ENCODE data around the gene CNN2. TPM values are rescaled to one million over a fixed set of nuclear protein-coding genes. Genes with fewer than 3 reads are reported as not detected.

The CNN2 gene
- total and polyA plus RNA-seq, 2 of the 13 experiments (the other 11 are each of a cell fraction or from before 2014, with no cell fraction given): 63.6 to 70.0 TPM

DNA sequence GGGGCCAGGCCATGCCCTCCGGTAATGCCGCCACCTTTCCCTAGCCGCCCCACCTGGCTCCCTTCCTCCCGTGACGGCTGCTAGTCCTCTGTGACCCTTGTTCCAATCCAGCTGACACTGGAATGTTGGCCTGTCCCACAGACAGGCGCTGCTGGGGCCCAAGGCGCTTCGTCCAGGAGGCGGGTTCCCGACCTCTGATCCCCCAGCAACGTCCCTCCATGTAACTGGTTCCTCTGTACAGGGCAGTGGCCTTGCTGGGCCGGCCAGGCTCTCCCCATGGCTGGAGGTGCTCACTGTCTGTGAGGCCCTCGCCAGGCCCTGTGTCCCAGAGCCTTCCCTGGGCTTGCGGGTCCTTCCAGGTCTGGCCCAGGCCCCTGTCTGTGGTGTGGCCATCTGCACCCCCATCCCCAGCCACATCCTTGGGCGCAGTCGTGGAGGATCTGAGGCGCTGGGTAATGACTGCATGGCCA, 33.0 kb upstream of the CNN2 start (continued):
- no peak for TF ChIP-seq ZNF572 (CRISPR knock-in tag; IDR thresholded peaks at IDR 0.05)
- TF ChIP-seq STAT5B (CRISPR knock-in tag; IDR thresholded peaks at IDR 0.05): no peak
- no peak for TF ChIP-seq SOX6 (IDR thresholded peaks at IDR 0.05)
- TF ChIP-seq SOX6 (CRISPR knock-in tag; IDR thresholded peaks at IDR 0.05): peak; percentile 67
- TF ChIP-seq, protein P1, sequence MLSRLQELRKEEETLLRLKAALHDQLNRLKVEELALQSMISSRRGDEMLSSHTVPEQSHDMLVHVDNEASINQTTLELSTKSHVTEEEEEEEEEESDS (CRISPR knock-in tag; IDR thresholded peaks at IDR 0.05; ENCODE audit: borderline replicate concordance): no peak
- no peak; the same call in 1 of the 2 replicates for TF ChIP-seq ZNF274 (CRISPR knock-in tag; IDR thresholded peaks at IDR 0.05)
- TF ChIP-seq THYN1 (CRISPR knock-in tag; IDR thresholded peaks at IDR 0.05; ENCODE audit: borderline replicate concordance, low read depth): no peak
- TF ChIP-seq GABPB1 (CRISPR knock-in tag; IDR thresholded peaks at IDR 0.05): peak; percentile 47; the same call in 1 of the 2 replicates
- TF ChIP-seq ZNF670 (CRISPR knock-in tag; IDR thresholded peaks at IDR 0.05; ENCODE audit: borderline replicate concordance): no peak
- TF ChIP-seq ZNF7 (CRISPR knock-in tag; IDR thresholded peaks at IDR 0.05): no peak
- no peak for TF ChIP-seq RARG (CRISPR knock-in tag; IDR thresholded peaks at IDR 0.05; ENCODE audit: low read depth)
- peak; percentile 91 for TF ChIP-seq HDAC2 (CRISPR knock-in tag; IDR thresholded peaks at IDR 0.05)
- peak; percentile 68 for TF ChIP-seq GATAD2A (CRISPR knock-in tag; IDR thresholded peaks at IDR 0.05)
- no peak for TF ChIP-seq SIX1 (CRISPR knock-in tag; IDR thresholded peaks at IDR 0.05; ENCODE audit: borderline replicate concordance)
- peak; percentile 22; the same call in 1 of the 2 replicates for TF ChIP-seq ERF (CRISPR knock-in tag; IDR thresholded peaks at IDR 0.05)
- TF ChIP-seq, protein P2, sequence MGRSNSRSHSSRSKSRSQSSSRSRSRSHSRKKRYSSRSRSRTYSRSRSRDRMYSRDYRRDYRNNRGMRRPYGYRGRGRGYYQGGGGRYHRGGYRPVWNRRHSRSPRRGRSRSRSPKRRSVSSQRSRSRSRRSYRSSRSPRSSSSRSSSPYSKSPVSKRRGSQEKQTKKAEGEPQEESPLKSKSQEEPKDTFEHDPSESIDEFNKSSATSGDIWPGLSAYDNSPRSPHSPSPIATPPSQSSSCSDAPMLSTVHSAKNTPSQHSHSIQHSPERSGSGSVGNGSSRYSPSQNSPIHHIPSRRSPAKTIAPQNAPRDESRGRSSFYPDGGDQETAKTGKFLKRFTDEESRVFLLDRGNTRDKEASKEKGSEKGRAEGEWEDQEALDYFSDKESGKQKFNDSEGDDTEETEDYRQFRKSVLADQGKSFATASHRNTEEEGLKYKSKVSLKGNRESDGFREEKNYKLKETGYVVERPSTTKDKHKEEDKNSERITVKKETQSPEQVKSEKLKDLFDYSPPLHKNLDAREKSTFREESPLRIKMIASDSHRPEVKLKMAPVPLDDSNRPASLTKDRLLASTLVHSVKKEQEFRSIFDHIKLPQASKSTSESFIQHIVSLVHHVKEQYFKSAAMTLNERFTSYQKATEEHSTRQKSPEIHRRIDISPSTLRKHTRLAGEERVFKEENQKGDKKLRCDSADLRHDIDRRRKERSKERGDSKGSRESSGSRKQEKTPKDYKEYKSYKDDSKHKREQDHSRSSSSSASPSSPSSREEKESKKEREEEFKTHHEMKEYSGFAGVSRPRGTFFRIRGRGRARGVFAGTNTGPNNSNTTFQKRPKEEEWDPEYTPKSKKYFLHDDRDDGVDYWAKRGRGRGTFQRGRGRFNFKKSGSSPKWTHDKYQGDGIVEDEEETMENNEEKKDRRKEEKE (IDR thresholded peaks at IDR 0.05): no peak
- TF ChIP-seq ZNF468 (CRISPR knock-in tag; IDR thresholded peaks at IDR 0.05): no peak
- no peak for TF ChIP-seq AGO2 (optimal IDR thresholded peaks at IDR 0.05; ENCODE audit: low read depth, low read length)
- no peak for TF ChIP-seq ATF7 (IDR thresholded peaks at IDR 0.05)
- TF ChIP-seq ATF7 (CRISPR knock-in tag; IDR thresholded peaks at IDR 0.05): no peak; the same call in 1 of the 2 replicates
- TF ChIP-seq ZNF709 (CRISPR knock-in tag; IDR thresholded peaks at IDR 0.05): no peak
- TF ChIP-seq, protein P3, sequence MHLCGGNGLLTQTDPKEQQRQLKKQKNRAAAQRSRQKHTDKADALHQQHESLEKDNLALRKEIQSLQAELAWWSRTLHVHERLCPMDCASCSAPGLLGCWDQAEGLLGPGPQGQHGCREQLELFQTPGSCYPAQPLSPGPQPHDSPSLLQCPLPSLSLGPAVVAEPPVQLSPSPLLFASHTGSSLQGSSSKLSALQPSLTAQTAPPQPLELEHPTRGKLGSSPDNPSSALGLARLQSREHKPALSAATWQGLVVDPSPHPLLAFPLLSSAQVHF (CRISPR knock-in tag; IDR thresholded peaks at IDR 0.05): no peak
- TF ChIP-seq DR1 (CRISPR knock-in tag; IDR thresholded peaks at IDR 0.05): peak; percentile 69; the same call in 1 of the 2 replicates
- TF ChIP-seq CSRNP2 (CRISPR knock-in tag; conservative IDR thresholded peaks at IDR 0.05; ENCODE audit: low read depth): no peak
- no peak for TF ChIP-seq ZNF761 (CRISPR knock-in tag; conservative IDR thresholded peaks at IDR 0.05)
- TF ChIP-seq, protein P4, sequence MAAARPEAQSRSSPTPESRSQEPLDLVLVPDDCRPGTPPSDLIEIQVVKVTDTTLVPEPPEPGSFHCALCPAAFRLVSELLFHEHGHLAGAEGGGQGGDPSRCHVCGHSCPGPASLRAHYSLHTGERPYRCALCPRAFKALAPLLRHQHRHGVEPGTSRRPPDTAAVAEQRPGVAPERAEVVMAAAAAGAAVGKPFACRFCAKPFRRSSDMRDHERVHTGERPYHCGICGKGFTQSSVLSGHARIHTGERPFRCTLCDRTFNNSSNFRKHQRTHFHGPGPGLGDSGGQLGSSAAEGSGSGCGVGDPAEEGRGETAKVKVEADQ (CRISPR knock-in tag; IDR thresholded peaks at IDR 0.05; ENCODE audit: borderline replicate concordance): no peak; the same call in 1 of the 2 replicates

All from HepG2 (cell line).